Mammary epithelial cell (primary cell): ENCODE results near the gene C19orf12.

Source experiments
- EZH2 ChIP-seq: IDR thresholded peaks from 2 replicates; pipeline ENCODE4 v1.6.1; 2012; ENCODE audit warnings: low read length, inconsistent platforms, borderline replicate concordance
- TF ChIP-seq, protein P1 (sequence below), 2 donors: IDR thresholded peaks in 1 of 2; conservative IDR thresholded peaks in 1 of 2; 2 replicates each; pipeline ENCODE4 v1.5.1; 2011 to 2012; ENCODE audit warnings: inconsistent platforms in 2 of 2, low read length in 2 of 2, mild to moderate bottlenecking in 2 of 2, control low read depth in 1 of 2, low read depth in 1 of 2; ENCODE audit not compliant: insufficient read depth in 1 of 2; ENCODE audit errors: extremely low read depth in 1 of 2

DNA sequence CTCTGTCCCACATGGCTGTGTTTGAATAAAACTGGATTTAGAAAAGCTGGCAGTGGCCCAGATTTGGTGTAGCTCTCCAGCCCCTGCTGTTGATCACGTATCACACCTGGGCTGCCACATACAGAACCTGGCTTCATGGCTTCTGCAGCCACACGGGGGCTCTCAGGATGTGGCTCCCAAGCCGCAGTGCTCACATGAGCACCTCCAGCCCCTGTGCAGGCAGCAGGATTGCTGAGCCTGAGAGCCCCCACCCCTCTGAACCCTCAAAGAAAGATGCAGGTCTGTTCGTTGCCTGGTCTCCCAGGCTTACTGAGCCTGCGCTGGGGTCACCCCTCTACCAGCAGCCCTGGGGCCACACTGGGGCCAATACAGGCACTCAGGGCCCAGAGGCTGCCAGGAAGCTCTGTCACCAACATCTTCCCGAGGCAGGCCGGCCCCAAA is 47.1 kb downstream of the C19orf12 start:
- TF ChIP-seq, protein P1, sequence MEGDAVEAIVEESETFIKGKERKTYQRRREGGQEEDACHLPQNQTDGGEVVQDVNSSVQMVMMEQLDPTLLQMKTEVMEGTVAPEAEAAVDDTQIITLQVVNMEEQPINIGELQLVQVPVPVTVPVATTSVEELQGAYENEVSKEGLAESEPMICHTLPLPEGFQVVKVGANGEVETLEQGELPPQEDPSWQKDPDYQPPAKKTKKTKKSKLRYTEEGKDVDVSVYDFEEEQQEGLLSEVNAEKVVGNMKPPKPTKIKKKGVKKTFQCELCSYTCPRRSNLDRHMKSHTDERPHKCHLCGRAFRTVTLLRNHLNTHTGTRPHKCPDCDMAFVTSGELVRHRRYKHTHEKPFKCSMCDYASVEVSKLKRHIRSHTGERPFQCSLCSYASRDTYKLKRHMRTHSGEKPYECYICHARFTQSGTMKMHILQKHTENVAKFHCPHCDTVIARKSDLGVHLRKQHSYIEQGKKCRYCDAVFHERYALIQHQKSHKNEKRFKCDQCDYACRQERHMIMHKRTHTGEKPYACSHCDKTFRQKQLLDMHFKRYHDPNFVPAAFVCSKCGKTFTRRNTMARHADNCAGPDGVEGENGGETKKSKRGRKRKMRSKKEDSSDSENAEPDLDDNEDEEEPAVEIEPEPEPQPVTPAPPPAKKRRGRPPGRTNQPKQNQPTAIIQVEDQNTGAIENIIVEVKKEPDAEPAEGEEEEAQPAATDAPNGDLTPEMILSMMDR (conservative IDR thresholded peaks at IDR 0.05 in 1 of 2, IDR thresholded peaks at IDR 0.05 in 1 of 2; ENCODE audit: extremely low read depth in 1 of 2, insufficient read depth in 1 of 2, low read depth in 1 of 2, low read length in 2 of 2): no peak
- TF ChIP-seq EZH2: no peak
